GM10248 (cell line): ENCODE data around the gene CHDH.

ENCODE experiments used
- CTCF ChIA-PET: fragments of 300-600 bp; sonication (Branson Sonifier 250); formaldehyde crosslinking; extraction: SDS; loops from one replicate; lab custom pipeline; 2021; ENCODE audit warnings: antibody characterized with exemption; lab: Yijun Ruan, JAX
- POLR2A ChIA-PET: fragments of 350-650 bp; sonication (Branson Sonifier 250); formaldehyde crosslinking; extraction: SDS; loops from one replicate; lab custom pipeline; 2020; ENCODE audit warnings: antibody characterized with exemption; lab: Yijun Ruan, JAX
- DNase-seq: peaks from one replicate; pipeline ENCODE4 v3.0.0; 2012; ENCODE audit errors: extremely low spot score
- TF ChIP-seq, protein P1 (sequence below): IDR thresholded peaks from 2 replicates; pipeline ENCODE4 v1.5.1; 2012; ENCODE audit warnings: mild to moderate bottlenecking, low read depth; ENCODE audit errors: extremely low read depth, missing control alignments, control extremely low read depth

Gene CHDH

DNA sequence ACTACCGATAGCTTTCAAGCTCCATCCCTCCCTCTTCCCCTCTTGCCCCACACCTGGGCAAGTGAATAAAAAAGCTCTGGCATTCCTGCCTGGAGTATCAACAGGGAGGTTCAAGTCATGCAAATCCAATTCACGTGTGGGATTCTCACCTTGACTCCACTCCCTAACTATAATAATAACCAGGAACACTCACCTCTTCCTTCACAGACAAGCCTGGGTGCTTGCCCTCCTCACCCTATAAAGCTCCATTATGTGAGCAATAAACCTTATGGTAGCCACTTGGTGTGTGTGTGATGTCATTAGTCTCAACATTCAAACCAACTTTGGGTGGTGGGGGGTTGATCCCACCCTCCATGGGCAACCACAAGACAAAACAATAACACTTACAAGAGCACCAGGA lies 16.6 kb downstream of the CHDH start:
- no peak for DNase-seq
- TF ChIP-seq, protein P1, sequence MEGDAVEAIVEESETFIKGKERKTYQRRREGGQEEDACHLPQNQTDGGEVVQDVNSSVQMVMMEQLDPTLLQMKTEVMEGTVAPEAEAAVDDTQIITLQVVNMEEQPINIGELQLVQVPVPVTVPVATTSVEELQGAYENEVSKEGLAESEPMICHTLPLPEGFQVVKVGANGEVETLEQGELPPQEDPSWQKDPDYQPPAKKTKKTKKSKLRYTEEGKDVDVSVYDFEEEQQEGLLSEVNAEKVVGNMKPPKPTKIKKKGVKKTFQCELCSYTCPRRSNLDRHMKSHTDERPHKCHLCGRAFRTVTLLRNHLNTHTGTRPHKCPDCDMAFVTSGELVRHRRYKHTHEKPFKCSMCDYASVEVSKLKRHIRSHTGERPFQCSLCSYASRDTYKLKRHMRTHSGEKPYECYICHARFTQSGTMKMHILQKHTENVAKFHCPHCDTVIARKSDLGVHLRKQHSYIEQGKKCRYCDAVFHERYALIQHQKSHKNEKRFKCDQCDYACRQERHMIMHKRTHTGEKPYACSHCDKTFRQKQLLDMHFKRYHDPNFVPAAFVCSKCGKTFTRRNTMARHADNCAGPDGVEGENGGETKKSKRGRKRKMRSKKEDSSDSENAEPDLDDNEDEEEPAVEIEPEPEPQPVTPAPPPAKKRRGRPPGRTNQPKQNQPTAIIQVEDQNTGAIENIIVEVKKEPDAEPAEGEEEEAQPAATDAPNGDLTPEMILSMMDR: no peak
- ChIA-PET CTCF (interaction anchor here (1.4 kb wide), 1 partner anchor 16 kb away, joined by 3 read pairs; the partner anchor contains the start of genes CHDH and IL17RB), POLR2A (no interaction called here)

DNA sequence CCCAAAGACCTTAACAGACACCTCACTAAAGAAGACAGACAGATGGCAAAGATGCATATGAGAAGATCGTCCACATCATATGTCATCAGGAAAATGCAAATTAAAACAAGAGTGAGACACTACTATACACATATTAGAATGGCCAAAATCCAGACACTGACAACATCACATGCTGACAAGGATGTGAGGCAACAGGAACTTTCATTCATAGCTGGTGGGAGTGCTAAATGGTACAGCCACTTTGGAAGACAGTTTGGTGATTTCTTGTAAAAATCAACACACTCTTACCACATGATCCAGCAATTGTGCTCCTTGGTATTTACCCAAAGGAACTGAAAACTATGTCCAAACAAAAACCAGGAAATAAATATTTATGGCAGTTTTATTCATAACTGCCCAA lies 17.6 kb downstream of the CHDH start:
- no peak for DNase-seq
- ChIA-PET CTCF (interaction anchor here (1.4 kb wide), 1 partner anchor 17 kb away, joined by 3 read pairs; the partner anchor contains the start of genes CHDH and IL17RB), POLR2A (no interaction called here)
- TF ChIP-seq, protein P1: no peak

GRCh38 chr3:53826048-53826447 lies 20.2 kb downstream of the CHDH start:
- CTCF ChIA-PET: no interaction called here
- TF ChIP-seq, protein P1: no peak
- no peak for DNase-seq
- POLR2A ChIA-PET: no interaction called here

- ChIA-PET POLR2A (interaction anchor here (0.5 kb wide), 1 partner anchor 212 kb away, joined by 3 read pairs; no protein-coding TSS in a partner anchor), CTCF (no interaction called here)
- no peak for DNase-seq
- TF ChIP-seq, protein P1: no peak
Observed at GRCh38 chr3:53824795-53825194, 21.4 kb downstream of the CHDH start.

DNA sequence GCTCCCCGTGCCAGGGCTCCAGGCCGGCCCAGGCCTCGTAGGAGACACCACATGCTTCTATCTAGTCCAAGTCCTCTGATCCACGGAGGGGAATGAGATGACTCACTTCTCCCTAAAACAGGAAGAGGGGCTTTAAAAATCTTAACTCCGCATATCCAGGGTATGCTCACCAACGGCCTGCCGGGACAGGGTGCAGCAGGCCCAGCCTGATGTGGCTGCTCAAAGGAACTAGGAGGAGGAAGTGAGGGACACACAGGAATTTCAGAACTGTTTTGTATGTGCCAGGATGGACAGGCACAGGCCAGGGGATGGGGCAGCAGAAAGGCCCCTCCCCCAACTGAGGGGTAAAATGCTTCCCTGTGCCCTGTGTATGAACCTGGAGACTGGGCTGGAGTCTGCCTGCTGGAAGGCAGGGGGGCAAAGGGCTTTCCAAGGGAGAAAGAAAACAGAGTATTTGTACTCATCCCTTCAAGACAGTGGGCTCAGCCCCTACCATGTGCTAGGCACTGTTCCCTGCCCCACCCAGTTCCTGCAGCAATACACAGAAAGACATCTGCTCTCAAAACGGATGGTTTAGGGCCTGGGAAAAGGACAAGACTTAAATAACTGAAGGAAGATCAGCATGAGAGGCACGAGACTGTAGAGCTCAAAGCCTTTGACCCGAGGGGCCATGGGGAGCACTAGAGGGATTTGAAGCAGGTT lies 22.1 kb downstream of the CHDH start:
- CTCF ChIA-PET: no interaction called here
- TF ChIP-seq, protein P1: no peak
- POLR2A ChIA-PET: no interaction called here
- DNase-seq: no peak

- POLR2A ChIA-PET: no interaction called here
- DNase-seq: no peak
- CTCF ChIA-PET: no interaction called here
- TF ChIP-seq, protein P1: no peak
Observed at GRCh38 chr3:53823026-53823955, 22.9 kb downstream of the CHDH start.
